Measurements from ENCODE around the gene NEGR1. TPM values are rescaled to one million over a fixed set of nuclear protein-coding genes. Genes with fewer than 3 reads are reported as not detected.

NEGR1 gene
- total RNA-seq, 1 donor from 2014 or later: 34.7 TPM

GRCh38 chr1:71869326-71869725 lies 413.0 kb downstream of the NEGR1 start:
- DNase-seq (ENCODE audit: low spot score): no peak

GRCh38 chr1:71862756-71863155 lies 419.6 kb downstream of the NEGR1 start:
- no peak for DNase-seq (ENCODE audit: low spot score)

- DNase-seq (ENCODE audit: low spot score): no peak
Measured at GRCh38 chr1:71861022-71861421, 421.3 kb downstream of the NEGR1 start.

- no peak for DNase-seq (ENCODE audit: low spot score)
Measured at GRCh38 chr1:71859806-71860205, 422.5 kb downstream of the NEGR1 start.

DNA sequence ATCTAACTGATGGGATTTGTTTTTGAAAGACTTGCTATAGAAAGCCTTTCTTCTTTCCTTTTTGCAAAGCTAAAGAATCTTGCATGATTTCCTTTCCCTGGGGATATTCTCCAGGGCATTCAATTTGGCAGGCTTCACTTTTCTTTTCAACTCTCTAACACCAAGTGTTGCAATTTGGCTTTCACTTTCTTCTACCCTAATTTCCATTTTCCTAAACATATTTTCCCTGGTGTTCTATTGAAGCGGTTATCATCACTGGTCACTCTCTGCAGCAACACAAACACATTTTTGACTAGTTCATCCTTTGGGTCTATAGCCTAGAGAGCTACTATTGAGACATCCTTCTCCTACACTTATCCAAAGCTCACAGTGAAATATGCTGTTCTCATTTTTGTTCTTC lies 424.5 kb downstream of the NEGR1 start:
- DNase-seq (ENCODE audit: low spot score): no peak

DNA sequence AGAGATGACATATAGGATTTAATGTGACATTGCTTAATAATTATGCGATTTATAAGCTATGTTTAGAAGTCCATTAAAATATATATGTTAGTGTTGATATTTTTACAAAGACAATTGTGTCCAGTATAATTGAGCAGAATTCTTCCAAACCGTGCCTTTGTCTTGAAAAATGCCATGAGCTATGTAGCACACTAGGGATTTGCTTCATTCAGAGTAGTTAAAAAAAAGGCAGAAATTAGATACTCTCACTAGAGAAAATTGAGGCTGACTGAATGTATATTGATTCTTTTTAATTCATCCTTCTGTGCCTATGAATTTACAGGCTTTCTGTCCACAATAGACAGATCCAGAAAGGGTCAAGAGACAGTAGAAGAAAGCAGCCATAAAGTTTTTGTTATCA lies 429.0 kb downstream of the NEGR1 start:
- DNase-seq (ENCODE audit: low spot score): no peak

DNA sequence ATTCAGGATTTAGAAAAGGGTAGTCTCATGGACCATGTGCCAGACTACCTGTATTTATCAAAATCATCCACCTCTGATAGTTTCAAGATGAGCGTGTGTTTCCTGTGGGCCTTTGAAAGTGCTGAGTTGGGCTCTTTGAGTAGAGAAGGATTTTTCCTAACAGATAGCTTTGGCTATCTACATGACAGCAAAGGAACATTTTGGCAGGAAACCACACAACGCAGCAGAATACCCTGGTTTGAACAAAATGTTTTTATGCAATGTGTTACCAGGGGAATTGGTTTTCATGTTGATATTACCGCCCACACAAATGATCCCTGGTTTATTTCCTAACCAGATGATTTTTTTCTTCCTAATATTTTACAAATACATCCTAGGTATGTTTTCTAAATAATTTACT lies 431.4 kb downstream of the NEGR1 start:
- no peak for DNase-seq (ENCODE audit: low spot score)

GRCh38 chr1:71850515-71850914 lies 431.8 kb downstream of the NEGR1 start:
- DNase-seq (ENCODE audit: low spot score): no peak

DNA sequence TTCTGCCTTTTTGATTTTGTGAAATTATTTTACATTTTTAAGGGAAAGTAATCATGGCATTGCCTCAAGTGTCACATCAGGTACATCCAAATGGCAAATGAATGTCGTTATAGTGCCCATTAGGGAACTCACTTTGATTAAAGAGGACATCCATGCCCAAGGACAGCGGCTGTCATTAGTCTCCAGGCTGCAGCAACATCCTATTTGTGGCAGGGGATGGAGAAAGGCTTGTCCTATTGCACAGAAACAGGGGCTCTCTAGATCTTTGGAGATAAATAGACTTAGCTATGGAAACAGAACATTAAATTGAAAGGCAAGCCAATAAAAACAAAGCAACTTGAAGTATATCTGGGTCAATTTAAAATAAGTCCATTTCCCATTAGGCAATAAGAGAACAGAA lies 439.3 kb downstream of the NEGR1 start:
- no peak for DNase-seq (ENCODE audit: low spot score)

GRCh38 chr1:71839876-71840275 lies 442.5 kb downstream of the NEGR1 start:
- no peak for DNase-seq (ENCODE audit: low spot score)

GRCh38 chr1:71836904-71837303 lies 445.4 kb downstream of the NEGR1 start:
- no peak for DNase-seq (ENCODE audit: low spot score)

DNA sequence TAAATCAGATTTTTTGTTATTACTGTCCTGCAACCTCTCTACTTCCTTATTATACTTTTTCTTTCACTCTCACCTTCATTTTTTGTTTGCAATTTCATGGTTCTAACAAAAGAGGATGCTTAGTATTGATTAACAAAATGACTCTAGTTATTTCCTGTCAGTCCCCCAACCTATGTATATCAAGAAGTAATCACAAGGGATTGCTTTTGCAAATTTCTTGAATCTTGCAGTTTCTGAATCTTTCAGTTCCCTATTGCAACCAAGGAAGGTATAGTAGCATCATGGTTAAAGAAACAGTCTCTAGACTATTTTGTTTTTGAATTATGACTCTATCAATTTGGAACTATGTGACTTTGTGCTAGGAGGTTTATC lies 446.9 kb downstream of the NEGR1 start:
- no peak for DNase-seq (ENCODE audit: low spot score)

DNA sequence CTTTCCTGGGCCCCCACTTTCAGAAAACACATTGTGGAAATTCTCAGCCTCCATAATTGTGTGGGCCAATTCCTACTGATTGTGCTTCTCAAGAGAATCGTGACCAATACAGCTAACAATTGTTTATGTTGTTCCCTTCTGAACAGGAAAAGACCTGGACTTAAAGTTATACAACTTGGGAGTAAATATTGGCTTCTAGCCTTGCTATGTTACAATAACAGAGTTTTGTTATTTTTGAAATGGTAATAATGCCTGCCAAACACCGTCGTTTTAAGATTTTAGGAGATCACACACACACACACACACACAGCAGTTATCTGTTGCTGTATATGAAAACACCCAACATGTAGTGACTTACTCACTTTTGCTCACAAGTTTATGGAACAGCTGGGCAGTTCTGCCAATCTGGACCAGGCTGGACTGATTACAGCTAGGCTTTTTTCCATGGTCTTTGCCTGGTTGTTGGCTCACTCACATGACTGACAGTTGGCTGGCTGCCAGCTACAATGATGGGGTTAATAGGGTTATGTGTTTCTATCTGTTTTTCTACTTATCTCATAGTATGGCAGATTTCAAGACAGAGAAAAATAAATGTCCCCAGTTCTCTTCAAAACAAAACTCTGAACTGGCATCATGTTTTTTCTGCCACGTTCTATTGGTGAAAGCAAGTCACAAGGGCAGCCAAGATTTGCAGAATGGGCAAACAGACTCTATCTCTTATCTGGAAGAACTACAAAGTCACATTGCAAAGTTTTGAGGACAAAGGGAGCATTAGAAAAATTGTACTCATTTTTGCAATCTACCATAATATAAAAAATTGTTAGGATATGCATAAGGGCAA lies 447.5 kb downstream of the NEGR1 start:
- no peak for DNase-seq (ENCODE audit: low spot score)

- no peak for DNase-seq (ENCODE audit: low spot score)
Measured at GRCh38 chr1:71831646-71832045, 450.7 kb downstream of the NEGR1 start.

DNA sequence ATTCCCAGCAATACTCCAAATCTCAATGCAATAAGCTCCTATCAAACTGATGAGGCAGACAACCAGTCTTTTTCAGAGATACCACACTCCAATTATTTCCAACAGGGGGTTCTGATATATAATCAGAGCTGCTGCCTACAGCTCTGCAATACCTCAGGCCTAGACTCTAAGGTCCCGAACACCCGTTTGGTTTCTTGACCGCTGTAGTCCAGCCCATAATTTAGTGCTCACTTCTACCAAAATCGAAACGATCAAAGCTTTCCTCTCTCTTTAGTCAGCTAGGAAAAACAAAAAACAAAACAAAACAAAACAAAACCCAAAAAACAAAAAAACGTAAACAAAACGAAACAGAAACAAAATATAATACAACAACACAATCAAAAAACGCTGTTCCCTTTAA lies 453.0 kb downstream of the NEGR1 start:
- DNase-seq (ENCODE audit: low spot score): no peak

- DNase-seq (ENCODE audit: low spot score): no peak
Measured at GRCh38 chr1:71828431-71829012, 453.8 kb downstream of the NEGR1 start.

- no peak for DNase-seq (ENCODE audit: low spot score)
Measured at GRCh38 chr1:71823708-71824305, 458.5 kb downstream of the NEGR1 start.

GRCh38 chr1:71817028-71817427 lies 465.3 kb downstream of the NEGR1 start:
- DNase-seq (ENCODE audit: low spot score): no peak

- no peak for DNase-seq (ENCODE audit: low spot score)
Measured at GRCh38 chr1:71809085-71809484, 473.3 kb downstream of the NEGR1 start.

DNA sequence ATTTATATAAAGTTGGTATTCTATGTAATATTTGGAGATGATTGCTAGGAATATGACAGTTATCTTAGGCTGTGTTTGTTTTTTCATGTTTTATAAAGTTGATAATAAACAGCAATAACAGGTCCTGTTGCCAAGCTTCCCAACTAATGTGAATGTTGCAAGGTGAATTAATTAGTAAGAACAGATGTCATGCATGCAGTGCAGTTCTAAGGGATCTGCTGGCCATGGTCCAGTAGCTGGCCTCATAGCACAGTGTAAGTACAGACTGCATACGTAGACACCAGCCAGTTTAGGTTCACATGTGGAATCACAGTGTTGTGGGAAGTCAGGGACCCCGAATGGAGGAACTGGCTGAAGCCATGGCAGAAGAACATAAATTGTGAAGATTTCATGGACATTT lies 478.2 kb downstream of the NEGR1 start:
- DNase-seq (ENCODE audit: low spot score): no peak

GRCh38 chr1:71796006-71796405 lies 486.3 kb downstream of the NEGR1 start:
- no peak for DNase-seq (ENCODE audit: low spot score)

- DNase-seq (ENCODE audit: low spot score): no peak
Measured at GRCh38 chr1:71792264-71792663, 490.1 kb downstream of the NEGR1 start.

GRCh38 chr1:71788113-71788512 lies 494.2 kb downstream of the NEGR1 start:
- no peak for DNase-seq (ENCODE audit: low spot score)
